Upper lobe of left lung (tissue), 4 donors: ENCODE data around the gene ZNF772.

ENCODE experiments used
- POLR2A ChIP-seq, 4 donors: fragments of 450-650 bp; IDR thresholded peaks; one replicate each; pipeline ENCODE4 v1.5.1; 2016 to 2017; ENCODE audit warnings: antibody characterized with exemption in 4 of 4, mild to moderate bottlenecking in 2 of 4
- TF ChIP-seq, protein P1 (sequence below), 6 experiments: fragments of 450-650 bp in 4 of 6; fragments of 200-600 bp in 2 of 6; sonication (generic) in 2 of 6; IDR thresholded peaks; one replicate each; pipeline ENCODE4 v1.5.1; 2016 to 2019; ENCODE audit warnings: antibody characterized with exemption in 6 of 6

- TF ChIP-seq POLR2A (IDR thresholded peaks at IDR 0.05), result no peak
- TF ChIP-seq, protein P1, sequence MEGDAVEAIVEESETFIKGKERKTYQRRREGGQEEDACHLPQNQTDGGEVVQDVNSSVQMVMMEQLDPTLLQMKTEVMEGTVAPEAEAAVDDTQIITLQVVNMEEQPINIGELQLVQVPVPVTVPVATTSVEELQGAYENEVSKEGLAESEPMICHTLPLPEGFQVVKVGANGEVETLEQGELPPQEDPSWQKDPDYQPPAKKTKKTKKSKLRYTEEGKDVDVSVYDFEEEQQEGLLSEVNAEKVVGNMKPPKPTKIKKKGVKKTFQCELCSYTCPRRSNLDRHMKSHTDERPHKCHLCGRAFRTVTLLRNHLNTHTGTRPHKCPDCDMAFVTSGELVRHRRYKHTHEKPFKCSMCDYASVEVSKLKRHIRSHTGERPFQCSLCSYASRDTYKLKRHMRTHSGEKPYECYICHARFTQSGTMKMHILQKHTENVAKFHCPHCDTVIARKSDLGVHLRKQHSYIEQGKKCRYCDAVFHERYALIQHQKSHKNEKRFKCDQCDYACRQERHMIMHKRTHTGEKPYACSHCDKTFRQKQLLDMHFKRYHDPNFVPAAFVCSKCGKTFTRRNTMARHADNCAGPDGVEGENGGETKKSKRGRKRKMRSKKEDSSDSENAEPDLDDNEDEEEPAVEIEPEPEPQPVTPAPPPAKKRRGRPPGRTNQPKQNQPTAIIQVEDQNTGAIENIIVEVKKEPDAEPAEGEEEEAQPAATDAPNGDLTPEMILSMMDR (IDR thresholded peaks at IDR 0.05), result no peak
Measured at GRCh38 chr19:57452307-57452706, 25.1 kb downstream of the ZNF772 start.
